Tibial artery (tissue), 4 donors: ENCODE data around the gene KAZN.

Experiments used
- DNase-seq, 2 donors: peaks; one replicate each; pipeline ENCODE4 v3.0.0-alpha.2; 2019
- H3K27ac ChIP-seq, 2 donors: fragments of 200-600 bp; sonication (generic) in 1 of 2; 1 replicate in 1 of 2; 2 replicates in 1 of 2; pipeline ENCODE4 v1.5.1; 2018 to 2019; ENCODE audit warnings: mild to moderate bottlenecking in 1 of 2
- H3K27me3 ChIP-seq, 2 donors: fragments of 200-600 bp; sonication (generic) in 1 of 2; one replicate each; pipeline versions ENCODE4 v1.5.1 to v1.6.0; 2016 to 2019
- H3K36me3 ChIP-seq, 3 donors: fragments of 200-600 bp; sonication (generic) in 2 of 3; one replicate each; pipeline ENCODE4 v1.5.1; 2016 to 2019; ENCODE audit warnings: mild to moderate bottlenecking in 2 of 3
- H3K4me1 ChIP-seq, 4 donors: fragments of 200-600 bp; sonication (generic) in 2 of 4; 1 replicate in 3 of 4; 2 replicates in 1 of 4; pipeline ENCODE4 v1.5.1; 2016 to 2019
- H3K4me3 ChIP-seq, 2 donors: fragments of 200-600 bp; sonication (generic) in 1 of 2; 1 replicate in 1 of 2; 2 replicates in 1 of 2; pipeline ENCODE4 v1.5.1; 2018 to 2019; ENCODE audit warnings: mild to moderate bottlenecking in 2 of 2
- H3K9me3 ChIP-seq, 3 donors: fragments of 200-600 bp; sonication (generic) in 1 of 3; one replicate each; pipeline ENCODE4 v1.5.1; 2016 to 2019
- intact Hi-C: fragments of 100-400 bp; cut with DNase I; formaldehyde crosslinking; loops from one replicate; pipeline ENCODE4 v1.15.0; 2023; ENCODE audit warnings: low total_unique reads
- TF ChIP-seq, protein P1 (sequence below), 2 experiments: fragments of 200-600 bp in 1 of 2; fragments of 450-650 bp in 1 of 2; IDR thresholded peaks; one replicate each; pipeline ENCODE4 v1.5.1; 2017 to 2019; ENCODE audit warnings: antibody characterized with exemption in 2 of 2, mild to moderate bottlenecking in 1 of 2, moderate library complexity in 1 of 2

KAZN gene

DNA sequence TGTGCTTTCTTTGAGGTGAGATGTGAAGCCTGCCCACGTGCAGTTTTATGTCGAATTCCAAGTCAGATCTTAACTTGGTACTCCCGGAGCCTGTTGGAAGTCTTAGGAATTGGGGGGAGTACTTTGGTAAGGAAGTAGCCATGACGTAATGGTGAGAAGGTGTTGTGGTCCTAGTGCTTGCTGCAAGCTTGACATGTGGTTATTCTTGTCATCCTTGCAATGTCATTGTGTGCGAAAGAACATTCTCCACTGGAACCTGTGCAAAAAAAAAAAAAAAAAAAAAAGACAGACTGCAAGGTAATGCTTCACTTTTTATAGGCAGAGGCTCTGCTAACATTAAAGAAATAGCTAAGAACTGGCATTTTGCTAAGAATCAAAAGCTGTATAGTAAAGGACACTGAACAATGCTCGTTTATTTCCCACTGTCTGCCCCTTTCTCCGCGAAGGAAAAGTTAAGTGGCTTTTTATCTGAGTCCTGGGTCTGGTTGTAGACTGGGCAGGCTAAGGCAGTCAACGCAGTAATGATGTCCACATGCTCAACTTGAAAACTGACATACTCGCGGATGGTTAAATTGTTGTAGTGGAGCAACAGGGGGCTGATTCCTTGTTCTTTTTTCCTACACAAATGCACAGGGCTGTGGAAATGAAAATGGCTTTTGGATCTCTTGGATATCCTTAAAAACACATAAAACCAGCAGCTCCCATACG is 2.1 kb downstream of the KAZN start:
- no peaks in the 10 kb centered on the region for H3K36me3 ChIP-seq
- H3K9me3 ChIP-seq: no peaks in the 10 kb centered on the region
- intact Hi-C loops: no loop called here
- H3K4me1 ChIP-seq: peaks cover 0 to 24% (median 19%) of the 10 kb centered on the region in 4 donors
- DNase-seq: no peak
- peaks cover 0 to 76% of the 10 kb centered on the region in 2 donors for H3K27me3 ChIP-seq
- TF ChIP-seq, protein P1, sequence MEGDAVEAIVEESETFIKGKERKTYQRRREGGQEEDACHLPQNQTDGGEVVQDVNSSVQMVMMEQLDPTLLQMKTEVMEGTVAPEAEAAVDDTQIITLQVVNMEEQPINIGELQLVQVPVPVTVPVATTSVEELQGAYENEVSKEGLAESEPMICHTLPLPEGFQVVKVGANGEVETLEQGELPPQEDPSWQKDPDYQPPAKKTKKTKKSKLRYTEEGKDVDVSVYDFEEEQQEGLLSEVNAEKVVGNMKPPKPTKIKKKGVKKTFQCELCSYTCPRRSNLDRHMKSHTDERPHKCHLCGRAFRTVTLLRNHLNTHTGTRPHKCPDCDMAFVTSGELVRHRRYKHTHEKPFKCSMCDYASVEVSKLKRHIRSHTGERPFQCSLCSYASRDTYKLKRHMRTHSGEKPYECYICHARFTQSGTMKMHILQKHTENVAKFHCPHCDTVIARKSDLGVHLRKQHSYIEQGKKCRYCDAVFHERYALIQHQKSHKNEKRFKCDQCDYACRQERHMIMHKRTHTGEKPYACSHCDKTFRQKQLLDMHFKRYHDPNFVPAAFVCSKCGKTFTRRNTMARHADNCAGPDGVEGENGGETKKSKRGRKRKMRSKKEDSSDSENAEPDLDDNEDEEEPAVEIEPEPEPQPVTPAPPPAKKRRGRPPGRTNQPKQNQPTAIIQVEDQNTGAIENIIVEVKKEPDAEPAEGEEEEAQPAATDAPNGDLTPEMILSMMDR (IDR thresholded peaks at IDR 0.05): no peak
- no peak overlapping the region for H3K4me3 ChIP-seq
- no peak overlapping the region for H3K27ac ChIP-seq

DNA sequence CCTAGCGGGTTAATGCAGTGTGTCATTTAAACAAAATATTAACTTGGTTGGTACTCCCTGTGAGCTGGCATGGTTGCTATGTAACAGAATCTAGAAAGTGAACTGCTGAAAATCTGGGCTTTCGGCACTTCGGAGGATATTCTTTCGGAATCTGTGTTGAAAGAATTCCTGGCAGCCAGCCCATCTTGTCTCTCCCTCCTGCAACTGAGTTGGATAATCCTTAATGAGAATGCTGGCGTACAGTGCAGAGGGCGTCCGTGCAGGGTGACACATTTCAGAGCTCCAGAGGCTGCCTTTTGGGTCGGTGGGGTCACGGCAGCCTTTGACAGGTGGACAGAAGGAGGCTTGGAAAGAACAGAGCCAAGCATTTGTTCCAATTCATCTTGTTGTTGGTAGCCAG is 3.7 kb downstream of the KAZN start:
- H3K4me1 ChIP-seq: peaks cover 0 to 24% (median 19%) of the 10 kb centered on the region in 4 donors
- DNase-seq: peak in 1 of 2 donors; percentile 69

DNA sequence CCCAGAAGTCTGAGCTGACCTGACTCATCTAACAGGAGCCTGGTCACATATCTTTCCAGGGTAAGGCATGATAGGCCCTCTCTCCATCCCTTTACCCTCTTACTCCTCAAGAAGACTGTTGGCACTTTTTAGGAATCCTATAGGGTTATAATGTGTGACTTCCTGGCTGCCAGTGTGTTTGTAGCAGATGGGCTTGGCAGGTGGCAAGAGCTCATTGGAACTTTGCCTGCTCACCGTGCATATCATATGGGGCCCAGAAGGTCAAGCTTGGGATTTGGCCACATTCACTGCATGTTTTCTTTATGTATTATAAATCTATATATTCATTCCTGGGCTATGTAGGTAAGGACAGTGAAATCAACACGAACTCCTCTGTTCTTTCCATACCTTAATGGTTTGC is 5.2 kb downstream of the KAZN start:
- TF ChIP-seq, protein P1 (IDR thresholded peaks at IDR 0.05): no peak
- no peak overlapping the region for H3K27ac ChIP-seq

More for the DNA sequence above, 3.7 kb downstream of the KAZN start:
- H3K27me3 ChIP-seq: peaks cover 0 to 74% of the 10 kb centered on the region in 2 donors
- H3K27ac ChIP-seq: no peak overlapping the region
- TF ChIP-seq, protein P1 (IDR thresholded peaks at IDR 0.05): no peak
- H3K36me3 ChIP-seq: no peaks in the 10 kb centered on the region
- H3K9me3 ChIP-seq: no peaks in the 10 kb centered on the region
- no peak overlapping the region for H3K4me3 ChIP-seq
- intact Hi-C loops: no loop called here

DNA sequence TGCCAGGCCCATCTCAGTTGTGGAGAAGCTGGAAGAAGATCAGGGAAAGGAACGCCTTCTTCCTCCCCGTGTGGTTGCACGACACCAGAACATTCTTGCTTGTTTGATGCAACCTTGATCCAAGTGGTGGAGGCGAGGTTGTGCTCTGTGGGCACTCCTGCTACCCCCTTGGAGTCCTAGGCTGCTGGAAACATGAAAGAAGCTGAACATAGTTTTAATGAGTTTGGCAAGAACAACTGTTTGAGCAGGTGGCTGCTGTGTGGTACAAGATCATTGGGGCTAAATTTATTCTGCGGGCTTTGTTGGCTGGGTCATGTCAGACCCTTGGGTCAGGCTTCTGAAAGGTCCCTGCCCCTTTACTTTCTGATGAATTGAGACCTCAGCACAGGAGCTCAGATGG is 5.9 kb downstream of the KAZN start:
- H3K4me3 ChIP-seq: no peak overlapping the region
- H3K36me3 ChIP-seq: no peaks in the 10 kb centered on the region
- intact Hi-C loops: no loop called here
- no peaks in the 10 kb centered on the region for H3K9me3 ChIP-seq
- H3K27me3 ChIP-seq: peaks cover 0 to 60% of the 10 kb centered on the region in 2 donors
- peaks cover 0 to 4% (median 2%) of the 10 kb centered on the region in 4 donors for H3K4me1 ChIP-seq
- DNase-seq: no peak
- H3K27ac ChIP-seq: no peak overlapping the region
- TF ChIP-seq, protein P1 (IDR thresholded peaks at IDR 0.05): no peak

More for the DNA sequence above, 5.2 kb downstream of the KAZN start:
- H3K27me3 ChIP-seq: peaks cover 0 to 68% of the 10 kb centered on the region in 2 donors
- H3K36me3 ChIP-seq: no peaks in the 10 kb centered on the region
- no peaks in the 10 kb centered on the region for H3K9me3 ChIP-seq
- intact Hi-C loops: no loop called here
- H3K4me1 ChIP-seq: peaks cover 0 to 12% (median 9%) of the 10 kb centered on the region in 4 donors
- no peak for DNase-seq
- no peak overlapping the region for H3K4me3 ChIP-seq

DNA sequence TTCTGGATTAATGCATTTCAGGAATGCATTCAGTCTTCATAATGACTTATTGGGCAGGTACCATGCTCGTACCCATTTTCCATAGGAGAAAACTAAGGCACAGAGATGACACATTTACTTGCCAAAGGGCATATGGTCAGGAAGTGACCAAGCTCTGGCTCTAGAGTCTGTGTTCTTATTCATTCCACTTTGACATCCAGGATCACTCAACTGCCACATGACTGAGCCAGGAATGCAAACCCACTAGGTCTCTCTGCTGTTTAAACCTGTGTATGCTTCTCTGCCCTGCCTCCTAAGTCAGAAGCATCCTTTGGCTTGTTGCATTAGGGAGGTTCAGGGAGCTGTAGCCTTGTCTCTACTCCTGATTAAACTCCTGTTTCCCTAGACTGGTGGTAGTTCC is 7.5 kb downstream of the KAZN start:
- Histone ChIP-seq H3K4me1 (no peaks in the 10 kb centered on the region), H3K4me3 (no peak overlapping the region), H3K9me3 (no peaks in the 10 kb centered on the region), H3K27ac (no peak overlapping the region), H3K27me3 (peaks cover 0 to 45% of the 10 kb centered on the region in 2 donors), H3K36me3 (no peaks in the 10 kb centered on the region)
- TF ChIP-seq, protein P1 (IDR thresholded peaks at IDR 0.05): no peak
- intact Hi-C loops: no loop called here
- no peak for DNase-seq
